IMR-90 (cell line): ENCODE results near the gene SORL1. TPM values are rescaled to one million over a fixed set of nuclear protein-coding genes. Genes with fewer than 3 reads are reported as not detected.

ENCODE experiments used
- ATAC-seq: fragments of 200-7000 bp; cut with Tn5 transposase; 2 replicates; pipeline ENCODE4 v1.9.1; 2020; ENCODE audit warnings: low read depth, mild to moderate bottlenecking, moderate library complexity
- BruUV-seq: library from RNA; stranded (reverse); fragments of 400-500 nt; replicated peaks from 2 replicates; lab custom pipeline; 2021; lab: Mats Ljungman, UMichigan
- CTCF ChIA-PET: fragments of 300-600 bp; formaldehyde crosslinking; extraction: SDS; loops from one replicate; lab custom pipeline; 2021; ENCODE audit warnings: antibody characterized with exemption; lab: Yijun Ruan, JAX
- POLR2A ChIA-PET: fragments of 300-600 bp; sonication (Branson Sonifier 250); formaldehyde crosslinking; loops from one replicate; lab custom pipeline; 2022; ENCODE audit warnings: antibody characterized with exemption; ENCODE audit not compliant: unreplicated experiment; lab: Charles Lee
- DNase-seq: peaks from one replicate; pipeline ENCODE4 v3.0.0; 2013
- H2AFZ ChIP-seq: replicated peaks from 2 replicates; pipeline ENCODE3; 2013; ENCODE audit warnings: low read length, mild to moderate bottlenecking; ENCODE audit not compliant: poor library complexity
- H2AK5ac ChIP-seq: 2 replicates; pipeline ENCODE4 v1.6.1; 2013; ENCODE audit warnings: low read depth, low read length, inconsistent platforms
- H2AK9ac ChIP-seq: replicated peaks from 2 replicates; pipeline ENCODE3; 2013; ENCODE audit warnings: mild to moderate bottlenecking, low read depth, low read length, moderate library complexity; ENCODE audit not compliant: poor library complexity
- H2BK120ac ChIP-seq: 2 replicates; pipeline ENCODE4 v1.6.1; 2013; ENCODE audit warnings: low read depth, low read length, inconsistent platforms
- H2BK15ac ChIP-seq: 3 replicates; pipeline ENCODE4 v1.6.1; 2013; ENCODE audit warnings: low read depth, low read length, inconsistent platforms
- H2BK20ac ChIP-seq: 2 replicates; pipeline ENCODE4 v1.6.1; 2013; ENCODE audit warnings: low read depth, mild to moderate bottlenecking, inconsistent platforms, low read length, moderate library complexity
- H2BK5ac ChIP-seq: 2 replicates; pipeline ENCODE4 v1.6.1; 2013; ENCODE audit warnings: mild to moderate bottlenecking, low read depth, low read length, inconsistent platforms; ENCODE audit not compliant: poor library complexity, severe bottlenecking
- H3K14ac ChIP-seq: replicated peaks from 2 replicates; pipeline ENCODE4 v1.6.1; 2013; ENCODE audit warnings: low read depth, low read length, inconsistent platforms
- H3K18ac ChIP-seq: 2 replicates; pipeline ENCODE4 v1.6.1; 2013; ENCODE audit warnings: low read depth, low read length, control low read depth
- H3K23ac ChIP-seq: 2 replicates; pipeline ENCODE4 v1.6.1; 2013; ENCODE audit warnings: low read depth, low read length, inconsistent platforms
- H3K27ac ChIP-seq: 2 replicates; pipeline ENCODE4 v1.5.1; 2013; ENCODE audit warnings: mild to moderate bottlenecking, control low read depth, low read length; ENCODE audit not compliant: insufficient read depth
- H3K27me3 ChIP-seq: 2 replicates; pipeline ENCODE4 v1.6.1; 2013; ENCODE audit warnings: low read length; ENCODE audit not compliant: control insufficient read depth, insufficient read depth
- H3K36me3 ChIP-seq: 2 replicates; pipeline ENCODE4 v1.6.1; 2013; ENCODE audit warnings: low read length, mixed read lengths; ENCODE audit not compliant: control insufficient read depth, insufficient read depth
- H3K4ac ChIP-seq: 2 replicates; pipeline ENCODE4 v1.6.1; 2013; ENCODE audit warnings: low read depth, low read length, inconsistent platforms
- H3K4me1 ChIP-seq: 2 replicates; pipeline ENCODE4 v1.6.1; 2013; ENCODE audit warnings: low read length, mixed read lengths; ENCODE audit not compliant: control insufficient read depth, insufficient read depth
- H3K4me2 ChIP-seq: 2 replicates; pipeline ENCODE4 v1.6.1; 2013; ENCODE audit warnings: low read depth, mild to moderate bottlenecking, control low read depth, low read length, moderate library complexity
- H3K4me3 ChIP-seq: 2 replicates; pipeline ENCODE4 v1.5.1; 2013; ENCODE audit warnings: low read depth, mild to moderate bottlenecking, control low read depth, low read length, moderate library complexity; ENCODE audit not compliant: insufficient read depth
- H3K56ac ChIP-seq: 2 replicates; pipeline ENCODE4 v1.6.1; 2013; ENCODE audit warnings: low read length, inconsistent platforms; ENCODE audit not compliant: insufficient read depth; ENCODE audit errors: extremely low read depth
- H3K79me1 ChIP-seq, 2 experiments: 2 replicates each; pipeline ENCODE4 v1.6.1; 2013; ENCODE audit warnings: low read length in 2 of 2, inconsistent platforms in 1 of 2, low read depth in 1 of 2
- H3K9ac ChIP-seq: 2 replicates; pipeline ENCODE4 v1.6.1; 2013; ENCODE audit warnings: low read depth, low read length, control low read depth
- H3K9me1 ChIP-seq: 2 replicates; pipeline ENCODE4 v1.6.1; 2013; ENCODE audit warnings: low read length, inconsistent platforms; ENCODE audit not compliant: insufficient read depth
- H3K9me3 ChIP-seq: 2 replicates; pipeline ENCODE4 v1.6.1; 2013; ENCODE audit warnings: low read length; ENCODE audit not compliant: control insufficient read depth, insufficient read depth
- H4K20me1 ChIP-seq: 2 replicates; pipeline ENCODE4 v1.6.1; 2013; ENCODE audit warnings: low read length, inconsistent platforms; ENCODE audit not compliant: insufficient read depth
- H4K5ac ChIP-seq: 2 replicates; pipeline ENCODE4 v1.6.1; 2013; ENCODE audit warnings: mild to moderate bottlenecking, low read depth, low read length, control low read depth
- H4K8ac ChIP-seq, 2 experiments: 2 replicates each; pipeline ENCODE4 v1.6.1; 2013; ENCODE audit warnings: low read depth in 2 of 2, low read length in 2 of 2, control low read depth in 1 of 2, inconsistent platforms in 1 of 2
- H4K91ac ChIP-seq: 2 replicates; pipeline ENCODE4 v1.6.1; 2013; ENCODE audit warnings: low read depth, low read length, inconsistent platforms; ENCODE audit not compliant: insufficient read depth
- RCOR1 ChIP-seq: IDR thresholded peaks from 2 replicates; pipeline ENCODE4 v1.6.1; 2012; ENCODE audit warnings: mild to moderate bottlenecking, low read length, improper control_type of control experiment; ENCODE audit not compliant: insufficient replicate concordance
- RFX5 ChIP-seq: IDR thresholded peaks from 2 replicates; pipeline ENCODE4 v1.8.0; 2012; ENCODE audit warnings: low read depth, mild to moderate bottlenecking, low read length, moderate library complexity
- WGBS, 2 experiments: methylation state at CpG; one replicate each; pipeline versions ENCODE4 v1.1.5 to v1.1.7; 2013; ENCODE audit warnings: missing lambda C conversion rate in 2 of 2; ENCODE audit not compliant: insufficient read length in 1 of 2; ENCODE audit errors: extremely low coverage in 2 of 2; 5-methylcytosine and 5-hydroxymethylcytosine counted together
- dilution Hi-C: fragments of 300-500 bp; cut with HindIII; formaldehyde crosslinking; loops from one replicate; pipeline ENCODE4 v1.14.3; 2018; ENCODE audit warnings: low sequenced_read_pairs; ENCODE audit not compliant: unreplicated experiment
- in situ Hi-C: fragments of 300-500 bp; cut with MboI; formaldehyde crosslinking; loops from 3 replicates; pipeline ENCODE4 v1.14.3; 2019; ENCODE audit warnings: low sequenced_read_pairs, inconsistent platforms, mixed read lengths
- intact Hi-C: fragments of 100-400 bp; cut with micrococcal nuclease; formaldehyde crosslinking; loops from 2 replicates; pipeline ENCODE4 v1.10.0; 2022
- polyA plus RNA-seq, 3 experiments: library from polyadenylated mRNA; depleted of rRNA; stranded (reverse); fragments of >200 nt; gene quantifications; 2 replicates each; pipeline ENCODE4 v1.2.3, GENCODE V29; 2012; ENCODE audit warnings: low replicate concordance in 1 of 3
- total RNA-seq: library from RNA; depleted of rRNA; stranded (reverse); fragments of >200 nt; gene quantifications from 2 replicates; pipeline ENCODE4 v1.2.3, GENCODE V29; 2012
- TF ChIP-seq, protein P1 (sequence below): fragments of 150-350 bp; IDR thresholded peaks from 2 replicates; pipeline ENCODE4 v1.6.1; 2016; ENCODE audit warnings: low read depth, mild to moderate bottlenecking, low read length, moderate library complexity, borderline replicate concordance
- TF ChIP-seq, protein P2 (sequence below): fragments of 150-350 bp; IDR thresholded peaks from 2 replicates; pipeline ENCODE4 v1.6.1; 2017; ENCODE audit warnings: mild to moderate bottlenecking, antibody characterized with exemption, low read length, low read depth

The SORL1 gene
- total and polyA plus RNA-seq, 2 of the 4 experiments (the other 2 are of a cell fraction), result 1.0 to 2.0 TPM

DNA sequence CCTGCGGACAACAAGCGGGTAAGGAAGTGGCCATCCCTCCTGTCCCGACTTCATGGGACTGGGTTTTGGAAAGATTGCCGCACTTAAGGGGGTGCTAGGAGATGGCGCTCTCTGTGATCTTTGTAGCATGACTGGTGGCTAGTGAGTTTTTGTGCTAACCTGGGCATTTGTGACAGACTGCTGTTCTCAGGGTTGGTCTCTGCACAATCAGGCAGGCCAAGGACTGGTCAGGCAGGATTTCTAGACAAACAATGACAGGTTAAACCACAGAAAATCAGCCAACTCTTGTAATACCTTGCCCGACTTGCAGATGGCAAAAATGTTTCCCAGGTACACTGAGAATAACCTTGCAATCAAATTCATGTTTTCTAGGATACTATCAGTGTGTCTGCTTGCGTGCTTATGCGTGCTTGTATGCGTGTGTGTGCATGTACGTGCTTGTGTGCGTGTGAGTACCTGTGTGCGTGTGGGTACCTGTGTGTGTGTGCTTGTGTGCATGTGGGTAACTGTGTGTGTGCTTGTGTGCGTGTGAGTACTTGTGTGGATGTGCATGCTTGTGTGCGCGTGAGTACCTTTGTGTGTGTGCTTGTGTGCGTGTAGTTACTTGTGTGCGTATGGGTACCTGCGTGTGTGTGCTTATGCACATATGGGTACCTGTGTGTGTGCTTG, 26.2 kb downstream of the SORL1 start:
- TF ChIP-seq, protein P1, sequence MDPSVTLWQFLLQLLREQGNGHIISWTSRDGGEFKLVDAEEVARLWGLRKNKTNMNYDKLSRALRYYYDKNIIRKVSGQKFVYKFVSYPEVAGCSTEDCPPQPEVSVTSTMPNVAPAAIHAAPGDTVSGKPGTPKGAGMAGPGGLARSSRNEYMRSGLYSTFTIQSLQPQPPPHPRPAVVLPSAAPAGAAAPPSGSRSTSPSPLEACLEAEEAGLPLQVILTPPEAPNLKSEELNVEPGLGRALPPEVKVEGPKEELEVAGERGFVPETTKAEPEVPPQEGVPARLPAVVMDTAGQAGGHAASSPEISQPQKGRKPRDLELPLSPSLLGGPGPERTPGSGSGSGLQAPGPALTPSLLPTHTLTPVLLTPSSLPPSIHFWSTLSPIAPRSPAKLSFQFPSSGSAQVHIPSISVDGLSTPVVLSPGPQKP, result no peak
- TF ChIP-seq, protein P2, sequence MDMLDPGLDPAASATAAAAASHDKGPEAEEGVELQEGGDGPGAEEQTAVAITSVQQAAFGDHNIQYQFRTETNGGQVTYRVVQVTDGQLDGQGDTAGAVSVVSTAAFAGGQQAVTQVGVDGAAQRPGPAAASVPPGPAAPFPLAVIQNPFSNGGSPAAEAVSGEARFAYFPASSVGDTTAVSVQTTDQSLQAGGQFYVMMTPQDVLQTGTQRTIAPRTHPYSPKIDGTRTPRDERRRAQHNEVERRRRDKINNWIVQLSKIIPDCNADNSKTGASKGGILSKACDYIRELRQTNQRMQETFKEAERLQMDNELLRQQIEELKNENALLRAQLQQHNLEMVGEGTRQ, result no peak
- TF ChIP-seq RCOR1 (no peak), RFX5 (no peak)
- H3K18ac ChIP-seq, result no peak overlapping the region
- DNase-seq, result no peak
- ChIA-PET POLR2A (no interaction called here), CTCF (no interaction called here)
- ATAC-seq, result no peak
- H4K8ac ChIP-seq, result no peak overlapping the region
- H2BK15ac ChIP-seq, result no peak overlapping the region
- no peak overlapping the region for H3K4me3 ChIP-seq
- H2BK20ac ChIP-seq, result no peak overlapping the region
- peaks cover 5% of the 10 kb centered on the region for H3K9me1 ChIP-seq
- no peak overlapping the region for H2AFZ ChIP-seq
- no peak overlapping the region for H4K91ac ChIP-seq
- H3K27me3 ChIP-seq, result peaks cover 7% of the 10 kb centered on the region
- no TSS peak for BruUV-seq
- no peak overlapping the region for H3K27ac ChIP-seq
- no peaks in the 10 kb centered on the region for H3K36me3 ChIP-seq
- no peak overlapping the region for H3K14ac ChIP-seq
- no peaks in the 10 kb centered on the region for H4K20me1 ChIP-seq
- no peak overlapping the region for H2BK120ac ChIP-seq
- H4K5ac ChIP-seq, result no peak overlapping the region
- H3K9ac ChIP-seq, result no peak overlapping the region
- no peaks in the 10 kb centered on the region for H3K9me3 ChIP-seq
- H3K4me2 ChIP-seq, result no peak overlapping the region
- WGBS, 2 experiments, result 98% methylated on average over 9 of the region's 18 CpGs; no CpG with 5 or more reads in 1 of the 2 experiments
- intact Hi-C loops, result no loop called here
- H3K4me1 ChIP-seq, result peaks cover 2% of the 10 kb centered on the region; the same call in 1 of the 2 replicates
- no peak overlapping the region for H2BK5ac ChIP-seq
- no peak overlapping the region for H3K4ac ChIP-seq
- dilution Hi-C loops, result no loop called here
- H3K56ac ChIP-seq, result no peak overlapping the region
- in situ Hi-C loops, result no loop called here
- no peak overlapping the region for H3K23ac ChIP-seq
- H3K79me1 ChIP-seq, result no peaks in the 10 kb centered on the region
- no peak overlapping the region for H2AK9ac ChIP-seq
- no peak overlapping the region for H2AK5ac ChIP-seq
